Suprapubic skin (tissue), 4 donors: Measurements from ENCODE around the gene KCNG3.

Experiments
- POLR2A ChIP-seq, 2 donors: fragments of 450-650 bp; IDR thresholded peaks; one replicate each; pipeline ENCODE4 v1.6.1; 2017; ENCODE audit warnings: antibody characterized with exemption in 2 of 2, mild to moderate bottlenecking in 2 of 2, moderate library complexity in 2 of 2
- POLR2AphosphoS5 ChIP-seq, 3 donors: sonication (generic); formaldehyde crosslinking; IDR thresholded peaks; one replicate each; pipeline ENCODE4 v1.6.1; 2017; ENCODE audit warnings: antibody characterized with exemption in 3 of 3
- TF ChIP-seq, protein P1 (sequence below), 2 donors: fragments of 200-600 bp in 1 of 2; fragments of 450-650 bp in 1 of 2; sonication (generic) in 1 of 2; IDR thresholded peaks; one replicate each; pipeline ENCODE4 v1.5.1; 2016 to 2019; ENCODE audit warnings: antibody characterized with exemption in 2 of 2, mild to moderate bottlenecking in 1 of 2, moderate library complexity in 1 of 2

DNA sequence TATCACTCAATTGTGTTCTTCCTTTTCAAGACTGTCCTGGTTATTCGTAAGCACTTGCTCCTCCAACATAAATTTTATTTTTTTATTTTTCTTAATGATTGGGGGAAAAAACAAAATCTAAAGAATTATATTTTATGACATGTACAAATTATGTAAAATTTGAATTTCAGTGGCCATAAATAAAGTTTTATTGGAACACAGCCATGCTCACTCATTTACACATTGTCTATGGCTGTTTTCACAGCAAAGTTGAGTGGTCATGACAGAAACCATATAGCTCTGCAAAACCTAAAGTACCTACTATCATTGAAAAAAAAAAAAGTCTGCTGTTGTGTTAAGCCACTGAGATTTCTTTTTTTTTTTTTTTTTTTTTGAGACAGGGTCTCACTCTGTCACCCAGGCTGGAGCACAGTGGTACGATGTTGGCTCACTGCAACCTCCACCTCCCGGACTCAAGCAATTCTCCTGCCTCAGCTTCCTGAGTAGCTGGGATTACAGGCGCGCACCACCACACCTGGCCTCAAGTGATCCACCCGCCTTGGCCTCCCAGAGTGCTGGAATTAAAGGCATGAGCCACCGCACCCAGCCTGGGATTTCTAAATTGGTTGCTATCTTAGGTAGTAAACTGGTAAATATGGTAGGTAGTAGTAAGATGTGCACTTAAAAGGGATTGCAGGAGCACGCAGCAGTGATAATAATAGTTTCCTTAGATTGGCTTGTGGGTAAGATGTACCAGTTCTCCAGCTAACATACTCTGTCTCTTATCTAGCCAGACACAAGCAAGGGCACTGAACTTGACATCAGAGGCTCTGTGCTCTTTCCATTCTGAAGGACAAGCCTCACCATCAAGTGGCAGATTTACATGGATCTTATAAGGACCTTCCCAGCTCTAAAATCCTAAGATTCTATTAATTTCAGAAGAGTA is 44.4 kb downstream of the KCNG3 start:
- TF ChIP-seq, protein P1, sequence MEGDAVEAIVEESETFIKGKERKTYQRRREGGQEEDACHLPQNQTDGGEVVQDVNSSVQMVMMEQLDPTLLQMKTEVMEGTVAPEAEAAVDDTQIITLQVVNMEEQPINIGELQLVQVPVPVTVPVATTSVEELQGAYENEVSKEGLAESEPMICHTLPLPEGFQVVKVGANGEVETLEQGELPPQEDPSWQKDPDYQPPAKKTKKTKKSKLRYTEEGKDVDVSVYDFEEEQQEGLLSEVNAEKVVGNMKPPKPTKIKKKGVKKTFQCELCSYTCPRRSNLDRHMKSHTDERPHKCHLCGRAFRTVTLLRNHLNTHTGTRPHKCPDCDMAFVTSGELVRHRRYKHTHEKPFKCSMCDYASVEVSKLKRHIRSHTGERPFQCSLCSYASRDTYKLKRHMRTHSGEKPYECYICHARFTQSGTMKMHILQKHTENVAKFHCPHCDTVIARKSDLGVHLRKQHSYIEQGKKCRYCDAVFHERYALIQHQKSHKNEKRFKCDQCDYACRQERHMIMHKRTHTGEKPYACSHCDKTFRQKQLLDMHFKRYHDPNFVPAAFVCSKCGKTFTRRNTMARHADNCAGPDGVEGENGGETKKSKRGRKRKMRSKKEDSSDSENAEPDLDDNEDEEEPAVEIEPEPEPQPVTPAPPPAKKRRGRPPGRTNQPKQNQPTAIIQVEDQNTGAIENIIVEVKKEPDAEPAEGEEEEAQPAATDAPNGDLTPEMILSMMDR (IDR thresholded peaks at IDR 0.05), result no peak
- TF ChIP-seq POLR2A (IDR thresholded peaks at IDR 0.05) (no peak), POLR2AphosphoS5 (IDR thresholded peaks at IDR 0.05) (no peak)
